GM12875 (cell line): ENCODE results near the gene CTSE.
A peak's percentile ranks its signal among the peaks of the same experiment; 100 is the strongest.

Source experiments
- H3K4me3 ChIP-seq: one replicate; pipeline ENCODE4 v1.5.1; 2011; ENCODE audit warnings: low read depth, low read length, control low read depth
- CTCF ChIP-seq: IDR thresholded peaks from 2 replicates; pipeline ENCODE4 v1.5.1; 2011; ENCODE audit warnings: low read depth, mild to moderate bottlenecking, control low read depth, inconsistent platforms, low read length, moderate library complexity, borderline replicate concordance; ENCODE audit not compliant: insufficient read depth

CTSE gene

GRCh38 chr1:205986292-205986691 is 37.4 kb downstream of the CTSE start:
- no peak for TF ChIP-seq CTCF
- no peak overlapping the region for H3K4me3 ChIP-seq

- TF ChIP-seq CTCF = no peak
- no peak overlapping the region for H3K4me3 ChIP-seq
Observed at GRCh38 chr1:205985330-205986005, 38.2 kb downstream of the CTSE start.

GRCh38 chr1:205983925-205984725 is 39.6 kb downstream of the CTSE start:
- H3K4me3 ChIP-seq = no peak overlapping the region
- TF ChIP-seq CTCF = peak; percentile 92

- TF ChIP-seq CTCF = no peak
- no peak overlapping the region for H3K4me3 ChIP-seq
Observed at GRCh38 chr1:205981257-205981656, 42.4 kb downstream of the CTSE start.

GRCh38 chr1:205980237-205980870 is 43.3 kb downstream of the CTSE start:
- H3K4me3 ChIP-seq = no peak overlapping the region
- no peak for TF ChIP-seq CTCF

GRCh38 chr1:205979301-205979700 is 44.4 kb downstream of the CTSE start:
- no peak overlapping the region for H3K4me3 ChIP-seq
- TF ChIP-seq CTCF = no peak
